Measurements from ENCODE around the gene CHRNA4.

- TF ChIP-seq POLR2A (IDR thresholded peaks at IDR 0.05; ENCODE audit: low read depth, low read length): no peak
- TF ChIP-seq POLR2AphosphoS5 (IDR thresholded peaks at IDR 0.05; ENCODE audit: low read depth, low read length): no peak
These were observed 36.8 kb upstream of the CHRNA4 start for GRCh38 chr20:63397946-63398450.

All from GM12892 (cell line).